Measurements from ENCODE around the gene MORC1. TPM values are rescaled to one million over a fixed set of nuclear protein-coding genes. Genes with fewer than 3 reads are reported as not detected.
"Not testable (repeated sequence)": the region's sequence is repeated elsewhere in the genome, so short reads cannot be mapped to it uniquely, and the experiment has no call there.

Gene MORC1
- total RNA-seq, 2 donors from 2014 or later = not detected

DNA sequence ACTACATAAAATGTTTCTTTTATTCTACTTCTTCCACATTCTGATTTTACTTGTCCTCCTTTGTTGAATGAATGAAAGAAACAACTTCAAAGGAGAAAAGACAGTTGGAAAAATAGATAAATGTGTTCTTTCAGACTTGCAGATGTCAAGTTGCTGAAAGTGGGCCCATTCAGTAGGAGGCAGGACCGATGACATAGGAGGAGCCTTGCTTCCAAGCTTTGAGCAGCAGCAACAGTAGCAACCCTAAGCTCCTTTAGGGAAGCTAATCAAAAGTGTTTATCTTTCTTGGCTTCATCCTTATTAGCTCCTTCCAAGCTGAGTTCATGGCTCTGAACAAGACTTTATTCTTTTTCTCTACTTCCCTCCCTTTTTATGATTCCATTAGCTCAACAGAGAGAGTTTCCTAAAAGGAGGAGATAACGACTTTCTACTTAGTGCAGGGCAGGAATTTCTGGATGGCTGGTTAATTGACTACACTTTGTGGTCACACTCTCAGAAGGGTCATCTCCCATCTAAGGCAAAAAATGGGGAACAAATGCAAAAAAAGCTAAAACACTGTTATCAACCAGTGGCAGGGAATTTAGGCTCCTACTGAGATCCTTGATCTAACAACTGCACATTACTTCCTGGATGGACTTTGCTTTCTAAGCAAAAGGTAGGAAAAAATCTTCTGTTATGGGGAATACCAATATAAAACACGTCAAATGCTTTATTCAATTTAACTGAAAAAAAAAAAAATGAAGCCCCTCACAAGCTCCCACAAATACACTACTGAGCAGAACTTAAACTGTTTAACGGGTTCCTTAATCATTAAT lies 4.8 kb downstream of the MORC1 start:
- ATAC-seq = peak; percentile 77

DNA sequence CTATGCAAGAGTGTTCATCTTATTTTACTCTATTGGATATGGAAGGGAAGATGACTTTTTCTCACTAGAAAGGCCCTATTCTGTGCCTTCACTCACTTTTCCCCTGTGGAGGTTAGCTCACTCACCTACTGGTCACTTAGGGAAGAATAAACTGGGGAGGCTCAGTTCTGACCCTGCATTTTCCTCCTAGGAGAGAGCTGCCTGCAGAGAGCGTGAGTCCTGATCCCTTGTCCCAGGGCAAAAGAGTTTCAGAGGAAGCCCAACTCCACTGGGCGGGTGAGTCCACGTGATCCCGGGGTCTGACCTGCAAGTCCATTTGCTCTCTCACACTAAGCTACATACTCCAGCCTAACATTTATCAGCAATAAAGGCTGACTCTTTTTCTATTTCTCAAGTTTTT lies 8.4 kb downstream of the MORC1 start:
- intact Hi-C loops (cut with DNase I, micrococcal nuclease) = no loop called here
- DNase-seq (no peak), ATAC-seq (no peak)

More for the DNA sequence above, 4.8 kb downstream of the MORC1 start:
- intact Hi-C loops (cut with DNase I, micrococcal nuclease) = no loop called here
- no peak for DNase-seq

DNA sequence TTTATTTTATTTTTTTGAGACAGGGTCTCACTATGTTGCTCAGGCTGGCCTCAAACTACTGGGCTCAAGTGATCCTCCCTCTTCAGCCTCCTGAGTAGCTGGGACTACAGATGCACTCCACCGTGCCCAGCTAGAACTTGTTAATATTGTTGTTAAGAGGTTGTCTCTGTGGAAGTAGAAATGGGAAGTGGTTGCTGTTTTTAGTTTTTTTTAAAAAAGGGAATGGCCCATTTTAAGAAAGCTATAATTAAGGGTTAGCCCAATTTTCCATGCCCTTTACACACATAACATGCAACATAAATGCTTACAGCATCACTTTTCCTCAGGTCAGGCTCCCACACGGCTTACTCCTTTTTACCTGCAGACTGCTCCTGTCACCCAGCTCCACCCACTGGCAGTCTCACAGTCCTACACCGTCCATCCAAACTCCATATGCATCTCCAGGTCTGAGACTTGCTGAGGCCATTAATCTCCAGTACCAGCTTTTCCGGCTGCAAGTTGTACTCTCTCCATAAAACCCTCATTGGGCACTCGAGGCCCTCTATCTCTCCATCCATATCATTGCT lies 19.8 kb downstream of the MORC1 start:
- peak; percentile 83 for ATAC-seq
- intact Hi-C loops (cut with DNase I, micrococcal nuclease) = no loop called here

DNA sequence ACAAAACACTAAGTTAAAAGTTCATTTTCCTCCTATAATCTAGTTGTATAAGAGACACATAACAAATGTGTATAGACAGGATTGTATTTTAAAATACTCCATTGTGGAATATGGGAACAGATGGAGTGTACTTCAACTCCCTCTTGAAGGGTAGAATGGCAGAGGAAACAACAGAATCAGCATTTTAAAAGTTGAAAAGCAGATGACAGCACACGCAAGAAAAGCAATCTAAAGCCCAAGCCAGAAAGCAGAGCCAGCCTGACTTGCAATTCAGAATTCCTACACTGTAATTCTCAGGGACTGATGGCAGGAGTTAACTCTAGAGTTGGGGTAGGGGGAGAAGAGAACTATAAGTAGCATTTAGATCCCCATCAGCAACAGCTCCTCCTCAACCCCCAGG lies 22.8 kb downstream of the MORC1 start:
- no peak for ATAC-seq
- DNase-seq = no peak
- intact Hi-C loops (cut with DNase I, micrococcal nuclease) = no loop called here

More for the DNA sequence above, 19.8 kb downstream of the MORC1 start:
- DNase-seq = peak in 1 of 2 donors; percentile 28

DNA sequence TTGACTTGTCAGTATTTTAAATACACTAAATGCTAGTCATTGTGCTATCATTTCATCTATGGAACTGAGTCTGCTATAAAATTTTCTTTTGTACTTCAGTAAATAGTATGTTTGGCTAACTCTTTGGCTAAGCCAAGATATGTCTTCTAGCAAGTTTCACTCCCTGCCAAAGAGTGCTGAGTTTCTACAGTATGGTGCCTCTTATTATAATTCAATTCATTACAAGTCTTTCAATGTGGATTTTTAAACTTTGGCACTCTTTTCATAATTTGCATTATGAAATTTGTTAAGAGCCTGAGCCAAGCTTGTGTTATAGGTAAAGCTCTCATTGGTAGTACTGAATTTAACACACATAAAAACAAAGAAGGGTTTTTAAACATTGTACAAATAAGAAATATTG lies 24.4 kb downstream of the MORC1 start:
- no peak for ATAC-seq
- DNase-seq = no peak
- intact Hi-C loops (cut with DNase I, micrococcal nuclease) = no loop called here

DNA sequence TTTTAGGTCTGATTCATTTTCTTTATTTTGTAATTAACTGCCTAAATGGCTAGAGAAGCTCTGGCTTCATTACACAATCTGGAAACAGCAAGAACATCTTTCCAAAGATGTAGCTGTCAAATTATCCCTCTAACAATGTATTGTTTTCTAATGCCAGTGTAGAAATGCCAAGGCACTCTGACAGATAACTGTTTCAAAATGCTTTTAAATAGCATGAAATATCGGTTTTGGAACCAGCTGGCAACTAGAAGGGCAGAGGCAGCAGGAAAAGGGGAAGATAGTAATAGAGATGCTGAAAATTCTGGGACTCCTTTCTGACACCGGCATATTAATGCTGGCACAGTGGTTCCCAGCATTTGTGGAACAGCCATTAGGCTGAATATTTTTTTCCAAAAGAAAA lies 26.1 kb downstream of the MORC1 start:
- intact Hi-C loops (cut with DNase I, micrococcal nuclease) = no loop called here
- DNase-seq (no peak), ATAC-seq (no peak)

DNA sequence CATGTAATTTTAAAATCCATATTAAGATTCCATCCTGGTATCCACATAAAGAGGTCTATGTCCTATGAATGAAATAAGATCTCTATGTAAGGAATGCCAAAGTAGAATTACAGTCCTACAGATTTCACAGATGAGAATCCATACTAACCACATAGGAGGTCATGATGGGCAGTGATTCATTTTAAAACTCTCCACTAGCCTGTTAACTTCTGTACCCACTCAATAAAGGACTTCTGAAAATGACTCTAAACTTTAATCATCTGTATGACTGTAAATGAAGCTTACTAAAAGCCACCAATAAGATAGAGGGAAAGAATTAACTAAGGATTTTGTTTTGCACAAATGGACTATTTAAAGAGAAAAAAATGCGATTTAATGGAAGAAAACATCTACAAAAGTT lies 28.7 kb downstream of the MORC1 start:
- ATAC-seq (no peak), DNase-seq (no peak)
- intact Hi-C loops (cut with DNase I, micrococcal nuclease) = no loop called here

DNA sequence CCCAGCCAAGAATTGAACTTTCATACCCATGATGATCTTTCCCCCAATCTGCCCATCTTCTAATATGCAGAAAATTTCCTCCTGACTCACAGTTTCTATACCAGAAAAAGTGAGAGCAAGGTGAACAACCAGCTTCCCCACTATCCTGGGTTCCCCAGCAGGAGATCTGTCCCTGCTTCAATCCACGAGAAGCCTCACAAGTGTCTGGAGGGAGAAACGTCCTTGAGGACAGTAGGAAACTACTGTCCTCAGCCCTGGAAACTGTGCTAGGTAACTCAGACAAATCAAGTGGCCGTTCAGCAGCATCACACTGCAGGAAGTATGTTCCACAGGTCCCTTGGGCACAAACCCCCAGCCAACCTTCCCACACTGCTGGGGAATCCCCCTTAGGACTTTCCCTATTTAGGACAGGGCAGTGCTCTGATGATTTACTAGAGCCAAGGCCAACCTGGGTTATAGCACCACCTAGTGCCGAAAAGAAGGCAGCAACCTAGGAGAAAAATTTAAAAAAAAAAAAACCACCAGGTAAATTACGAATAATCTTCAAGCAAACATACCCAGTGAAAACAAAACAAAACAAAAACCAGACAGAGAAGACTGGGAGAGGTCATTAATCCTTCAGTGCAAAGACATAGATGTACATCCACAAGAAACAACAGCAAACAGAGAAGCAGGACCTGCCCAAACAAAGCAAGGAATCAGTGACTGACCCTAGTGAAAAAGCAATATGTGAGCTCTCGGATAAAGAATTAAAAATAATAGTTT lies 36.0 kb downstream of the MORC1 start:
- intact Hi-C loops (cut with DNase I, micrococcal nuclease) = no loop called here
- DNase-seq = peak; percentile 22 to 25
- ATAC-seq = peak; percentile 76

DNA sequence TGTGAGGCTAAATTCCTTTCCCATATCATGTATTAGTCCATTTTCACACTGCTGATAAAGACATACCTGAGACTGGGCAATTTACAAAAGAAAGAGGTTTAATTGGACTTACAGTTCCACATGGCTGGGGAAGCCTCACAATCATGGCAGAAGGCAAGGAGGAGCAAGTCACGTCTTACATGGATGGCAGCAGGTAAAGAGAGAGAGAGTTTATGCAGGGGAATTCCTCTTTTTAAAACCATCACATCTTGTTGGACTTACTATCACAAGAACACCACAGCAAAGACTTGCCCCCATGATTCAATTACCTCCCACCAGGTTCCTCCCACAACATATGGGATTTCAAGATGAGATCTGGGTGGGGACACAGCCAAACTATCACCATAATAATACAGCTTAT lies 37.8 kb downstream of the MORC1 start:
- ATAC-seq; DNase-seq; intact Hi-C loops (cut with DNase I, micrococcal nuclease): not testable (repeated sequence)

DNA sequence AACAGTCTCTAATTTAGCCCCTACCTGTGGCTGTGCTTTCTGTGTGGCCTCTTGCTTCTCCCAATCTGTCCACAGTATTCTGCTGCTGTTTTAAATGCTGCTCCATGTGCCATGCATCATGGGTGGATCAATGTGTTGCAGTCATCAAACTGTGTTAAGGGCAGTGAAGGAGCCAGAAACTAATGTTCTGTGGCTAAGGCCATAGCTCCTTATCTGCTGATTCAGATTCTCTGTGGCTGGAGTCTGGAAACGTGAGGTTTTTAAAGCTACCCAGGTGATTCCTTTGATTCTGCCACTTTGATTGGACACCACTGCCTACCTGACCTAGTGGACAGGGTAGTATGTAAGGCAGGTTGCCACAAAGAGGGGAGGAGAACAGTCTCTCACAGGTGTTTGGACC lies 44.8 kb downstream of the MORC1 start:
- DNase-seq (no peak), ATAC-seq (no peak)
- intact Hi-C loops (cut with DNase I, micrococcal nuclease) = no loop called here

DNA sequence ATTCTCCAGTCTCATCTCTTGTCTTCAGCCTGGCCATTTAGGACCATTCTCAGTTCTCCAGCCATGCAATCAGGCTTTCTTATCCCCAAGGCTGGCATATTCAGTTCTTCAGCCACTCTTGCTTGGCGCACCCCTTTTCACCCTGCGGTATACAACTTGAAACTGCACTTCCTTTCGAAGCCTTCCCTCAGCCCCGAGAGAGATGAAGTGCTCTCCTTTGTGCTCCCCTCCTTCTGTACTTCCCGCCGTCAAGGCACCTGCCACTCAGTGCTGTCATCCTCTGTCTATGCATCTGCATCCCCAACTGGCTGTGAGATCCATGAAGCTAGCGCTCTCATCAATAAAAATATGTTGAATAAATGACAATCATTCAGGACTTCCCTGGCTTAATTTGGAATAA lies 45.7 kb downstream of the MORC1 start:
- DNase-seq (no peak), ATAC-seq (no peak)
- intact Hi-C loops (cut with DNase I, micrococcal nuclease) = no loop called here

DNA sequence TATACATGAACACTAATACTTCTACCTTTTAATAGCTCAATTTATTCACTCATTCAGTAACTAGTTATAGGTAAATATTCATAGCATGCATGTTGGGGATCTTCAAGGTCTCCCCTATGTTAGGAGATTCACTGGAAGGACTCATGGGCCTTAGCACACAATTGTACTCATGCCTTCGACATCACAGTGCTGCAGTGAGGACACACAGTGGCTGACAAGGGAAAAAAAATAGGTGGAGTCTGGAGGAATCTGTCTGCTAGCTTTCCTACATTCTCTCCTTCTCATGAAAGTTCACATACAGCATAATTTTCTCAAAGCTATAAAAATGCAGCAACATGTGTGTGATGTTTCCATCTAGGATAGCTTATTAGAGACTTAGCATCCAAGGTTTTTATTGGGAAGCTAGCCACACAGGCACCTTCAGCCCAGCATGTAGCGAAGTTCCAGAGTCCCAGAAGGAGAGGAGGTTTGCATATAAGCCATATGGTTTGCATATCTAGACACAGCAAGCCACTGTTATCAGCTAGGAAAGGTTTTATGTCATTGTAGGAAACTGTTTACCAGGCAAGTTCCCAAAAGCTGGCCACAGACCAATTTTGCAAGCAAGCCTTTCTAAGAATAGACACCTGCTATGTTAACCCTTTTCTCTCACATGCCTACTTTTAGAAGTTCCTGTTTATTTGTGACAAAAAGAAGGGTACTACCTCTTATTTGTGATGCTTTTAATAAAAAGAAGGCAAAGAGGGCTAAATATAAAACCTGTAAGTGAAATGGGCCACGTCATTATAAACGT lies 46.4 kb downstream of the MORC1 start:
- DNase-seq = no peak
- no peak for ATAC-seq
- intact Hi-C loops (cut with DNase I, micrococcal nuclease) = no loop called here

DNA sequence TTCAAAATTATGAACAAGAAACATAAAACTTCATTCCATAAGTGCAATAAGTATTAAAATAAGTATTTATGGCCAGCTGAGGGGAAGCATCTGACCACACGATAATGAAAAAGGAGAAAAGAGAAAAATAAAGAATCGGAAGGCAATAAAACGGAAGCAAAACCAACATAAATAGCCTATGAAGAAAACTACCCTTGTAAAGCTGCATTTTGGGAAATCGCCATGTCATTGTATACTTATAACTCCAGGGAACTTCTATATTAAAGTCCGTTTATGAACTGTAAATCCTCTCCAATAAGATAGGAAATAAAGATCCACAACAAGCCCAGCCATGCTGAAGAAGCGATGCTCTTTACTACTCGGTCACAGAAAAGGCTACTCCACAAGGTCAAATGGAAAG lies 47.7 kb downstream of the MORC1 start:
- ATAC-seq (no peak), DNase-seq (no peak)
- intact Hi-C loops (cut with DNase I, micrococcal nuclease) = no loop called here

DNA sequence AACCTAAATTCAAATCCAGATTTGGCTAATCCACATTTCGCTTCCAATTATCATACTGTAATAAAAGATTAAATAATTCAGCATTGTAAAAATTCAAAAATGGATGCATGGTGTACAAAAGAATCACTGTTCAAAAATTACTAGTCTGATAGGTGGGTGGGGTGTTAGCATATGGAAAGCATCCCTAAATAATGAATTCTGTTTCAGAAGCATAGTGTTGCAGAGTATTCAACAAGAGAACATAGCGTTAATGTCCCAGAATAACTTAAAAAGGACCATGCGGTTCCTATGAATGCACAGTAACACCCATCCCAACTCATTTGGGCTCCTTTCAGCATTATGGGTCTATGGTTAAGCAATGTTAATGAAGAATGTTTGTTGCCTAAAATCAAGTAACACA lies 51.1 kb downstream of the MORC1 start:
- no peak for DNase-seq
- ATAC-seq = no peak
- intact Hi-C loops (cut with DNase I, micrococcal nuclease) = no loop called here

DNA sequence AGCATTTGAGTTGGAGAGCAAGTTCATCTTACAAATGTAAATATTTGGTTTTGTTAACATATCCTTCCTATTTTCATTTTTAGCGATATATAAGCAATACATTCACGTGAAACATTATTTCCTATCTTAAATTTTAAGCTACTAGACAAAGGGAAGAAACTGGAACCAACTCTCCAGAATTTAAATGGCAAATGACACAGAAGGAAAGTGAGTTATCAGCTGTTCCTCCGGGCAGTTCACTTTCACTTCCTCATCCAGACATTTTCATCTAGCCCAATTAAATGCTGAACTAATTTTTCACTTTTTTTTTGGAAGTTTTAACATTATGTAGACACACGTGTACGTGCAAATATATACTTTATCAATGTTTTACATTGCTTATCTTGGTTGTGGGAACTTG lies 58.7 kb downstream of the MORC1 start:
- intact Hi-C loops (cut with DNase I, micrococcal nuclease) = no loop called here
- ATAC-seq = no peak

DNA sequence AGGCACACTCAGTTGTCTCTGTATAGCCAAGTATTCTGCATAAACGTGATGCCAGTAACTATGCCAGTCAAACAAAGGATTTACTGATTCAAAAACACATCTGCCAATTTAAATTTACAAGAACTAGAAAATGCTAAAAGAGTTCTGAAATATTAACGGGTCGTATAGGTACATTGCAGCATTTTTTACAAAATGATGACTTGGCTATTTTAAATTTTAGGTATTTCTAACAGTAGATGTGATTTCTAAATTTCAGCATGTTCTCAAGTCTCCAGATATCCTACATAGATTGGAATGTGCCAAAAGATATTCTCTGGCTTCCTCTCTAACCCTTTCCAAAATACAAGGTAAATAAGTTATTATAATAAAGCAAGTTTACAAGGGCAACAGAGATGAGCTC lies 60.3 kb downstream of the MORC1 start:
- intact Hi-C loops (cut with DNase I, micrococcal nuclease) = no loop called here
- no peak for ATAC-seq

More for the DNA sequence above, 58.7 kb downstream of the MORC1 start:
- DNase-seq = no peak

DNA sequence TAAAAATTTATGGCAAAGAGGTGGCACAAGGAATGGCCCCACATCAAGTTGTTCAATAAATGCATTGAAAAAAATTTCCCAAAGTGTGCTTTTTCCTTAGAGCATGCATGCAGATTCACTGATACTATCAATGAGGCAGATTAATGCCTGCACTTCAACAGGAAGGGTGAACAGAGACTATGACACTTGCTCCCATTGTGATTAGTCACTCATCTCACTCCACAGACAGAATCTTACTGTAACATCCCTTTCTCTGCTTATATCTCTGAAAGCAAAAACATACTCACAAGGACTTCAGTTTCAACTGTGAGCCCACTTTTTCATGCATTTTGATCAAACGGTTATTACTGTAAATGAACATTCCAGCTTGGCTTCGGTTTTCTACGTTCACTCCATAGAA lies 60.9 kb downstream of the MORC1 start:
- DNase-seq = no peak
- intact Hi-C loops (cut with DNase I, micrococcal nuclease) = no loop called here
- no peak for ATAC-seq

More for the DNA sequence above, 60.3 kb downstream of the MORC1 start:
- DNase-seq = no peak

DNA sequence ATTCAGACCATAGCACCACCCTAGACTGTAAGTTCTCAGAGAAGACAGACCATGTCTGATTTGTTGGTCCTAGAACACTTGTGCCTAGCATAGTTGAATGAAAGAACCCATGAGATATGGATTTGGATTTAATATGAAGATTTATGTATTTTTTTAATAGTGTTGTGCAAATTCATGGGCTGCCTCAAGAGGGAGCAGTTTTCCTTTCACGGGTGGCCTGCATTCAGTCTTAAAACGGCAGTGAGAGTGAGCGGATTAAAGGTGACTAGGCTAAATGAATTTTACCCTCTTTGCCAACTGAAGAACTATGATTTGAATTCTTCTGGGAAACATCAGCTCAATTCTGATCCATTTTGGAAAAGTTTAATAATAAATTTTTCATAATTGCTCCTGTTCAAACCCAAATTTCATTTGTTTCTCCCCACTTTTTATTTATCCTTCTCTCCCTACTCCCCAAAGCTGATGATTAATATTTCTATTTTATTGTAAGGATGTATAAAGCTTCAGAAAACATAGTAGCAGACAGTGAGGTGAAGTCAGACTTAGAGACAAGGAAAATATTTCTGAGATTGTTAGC lies 67.3 kb downstream of the MORC1 start:
- DNase-seq (no peak), ATAC-seq (peak; percentile 52)
- intact Hi-C loops (cut with DNase I, micrococcal nuclease) = no loop called here

DNA sequence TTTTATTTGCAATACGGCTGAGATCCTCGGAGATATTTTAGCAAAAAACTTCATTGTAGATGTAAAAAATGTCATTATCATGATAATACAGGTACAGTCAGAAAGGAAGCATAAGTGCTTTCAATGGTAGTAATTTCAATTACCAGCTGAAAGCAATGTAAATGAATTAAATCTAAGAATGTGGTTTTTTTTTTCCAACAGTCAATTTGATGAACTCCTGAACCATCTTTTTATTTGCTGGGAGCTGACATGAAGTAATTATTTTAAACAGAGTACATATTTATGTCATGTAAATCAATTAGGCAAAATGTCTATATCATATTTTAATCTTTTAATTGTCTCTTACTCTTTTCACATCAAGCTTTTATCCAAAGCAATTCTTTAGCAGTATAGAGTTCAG lies 70.6 kb downstream of the MORC1 start:
- DNase-seq (no peak), ATAC-seq (no peak)
- intact Hi-C loops (cut with DNase I, micrococcal nuclease) = no loop called here
